Limb (tissue), 2 donors: ENCODE measurements around the gene YKT6.
"Not testable (repeated sequence)": the region's sequence is repeated elsewhere in the genome, so short reads cannot be mapped to it uniquely, and the experiment has no call there.

Source experiments
- DNase-seq, 2 donors: peaks; one replicate each; pipeline ENCODE4 v3.0.0-alpha.2; 2016; ENCODE audit errors: extremely low spot score in 2 of 2

YKT6 gene

GRCh38 chr7:44172352-44172751 lies 28.4 kb upstream of the YKT6 start:
- peak in 1 of 2 donors; percentile 3 for DNase-seq

- peak in 1 of 2 donors; percentile 4 for DNase-seq
These were observed 27.9 kb upstream of the YKT6 start for GRCh38 chr7:44172803-44173424.

- peak in 1 of 2 donors; percentile 4 for DNase-seq
These were observed 26.7 kb upstream of the YKT6 start for GRCh38 chr7:44173911-44174693.

- not testable (repeated sequence) for DNase-seq
These were observed 26.2 kb upstream of the YKT6 start for GRCh38 chr7:44174694-44174948.

- DNase-seq, result no peak
These were observed 25.0 kb upstream of the YKT6 start for GRCh38 chr7:44175730-44176129.

GRCh38 chr7:44176486-44176885 lies 24.3 kb upstream of the YKT6 start:
- peak in 1 of 2 donors; percentile 2 for DNase-seq

- peak in 1 of 2 donors; percentile 19 for DNase-seq
These were observed 23.1 kb upstream of the YKT6 start for GRCh38 chr7:44177570-44178131.

GRCh38 chr7:44180631-44181030 lies 20.1 kb upstream of the YKT6 start:
- no peak for DNase-seq

GRCh38 chr7:44182827-44183226 lies 18.0 kb upstream of the YKT6 start:
- DNase-seq, result no peak

- peak in 1 of 2 donors; percentile 40 for DNase-seq
These were observed 17.4 kb upstream of the YKT6 start for GRCh38 chr7:44183386-44183785.

GRCh38 chr7:44184206-44184872 lies 16.4 kb upstream of the YKT6 start:
- peak in 1 of 2 donors; percentile 38 for DNase-seq

GRCh38 chr7:44184873-44185446 lies 15.8 kb upstream of the YKT6 start:
- DNase-seq, result no peak

GRCh38 chr7:44185729-44186128 lies 15.0 kb upstream of the YKT6 start:
- no peak for DNase-seq

- DNase-seq, result no peak
These were observed 14.0 kb upstream of the YKT6 start for GRCh38 chr7:44186736-44187135.

GRCh38 chr7:44187636-44188416 lies 13.0 kb upstream of the YKT6 start:
- no peak for DNase-seq

GRCh38 chr7:44188480-44189225 lies 12.1 kb upstream of the YKT6 start:
- no peak for DNase-seq

GRCh38 chr7:44189286-44189992 lies 11.3 kb upstream of the YKT6 start, which contains the start of gene GCK:
Gene GCK, minus strand, starts transcription at chr7:44189439. Its CDS starts 486 bp downstream, at chr7:44188953.
- DNase-seq, result no peak

GRCh38 chr7:44189993-44190872 lies 10.5 kb upstream of the YKT6 start:
- DNase-seq, result no peak

- DNase-seq, result no peak
These were observed 9.6 kb upstream of the YKT6 start for GRCh38 chr7:44191171-44191570.
